Measurements from ENCODE around the gene ZNF778.

DNA sequence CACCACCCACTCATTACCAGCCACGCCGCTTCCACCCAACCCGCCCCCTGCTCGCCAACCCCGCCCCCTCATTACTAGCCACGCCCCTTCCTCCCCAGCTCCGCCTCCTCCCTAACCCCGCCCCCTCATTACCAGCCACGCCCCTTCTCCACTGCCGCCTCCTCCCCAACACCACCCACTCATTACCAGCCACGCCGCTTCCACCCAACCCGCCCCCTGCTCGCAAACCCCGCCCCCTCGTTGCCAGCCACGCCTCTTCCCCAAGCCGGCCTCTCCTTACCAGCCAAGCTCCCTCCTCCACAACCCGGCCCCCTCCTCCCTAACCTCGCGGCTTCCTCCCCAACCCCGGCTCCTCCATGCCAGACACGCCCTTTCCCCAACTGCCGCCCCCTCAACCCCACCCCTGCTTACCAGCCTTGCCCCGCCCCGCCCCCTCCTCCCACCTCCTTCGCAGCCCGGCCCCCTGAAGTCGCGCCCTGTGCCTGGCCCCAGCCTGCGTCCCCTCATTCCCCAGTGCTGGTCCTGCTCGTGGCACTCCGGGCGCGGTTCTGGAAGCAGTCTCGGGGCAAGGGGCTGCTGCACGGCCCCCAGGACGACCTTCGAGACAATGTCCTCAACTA, 24.4 kb upstream of the ZNF778 start:
- TF ChIP-seq YY1 (IDR thresholded peaks at IDR 0.05; ENCODE audit: low read depth, low read length) (no peak), ATF2 (IDR thresholded peaks at IDR 0.05; ENCODE audit: low read length) (no peak), CHD2 (IDR thresholded peaks at IDR 0.05; ENCODE audit: low read length) (no peak), EZH2 (IDR thresholded peaks at IDR 0.05; ENCODE audit: low read depth, low read length, severe bottlenecking) (no peak), CBX5 (IDR thresholded peaks at IDR 0.05; ENCODE audit: low read depth, low read length) (no peak), POLR2A (IDR thresholded peaks at IDR 0.05; ENCODE audit: control extremely low read depth in 1 of 2, low read depth in 2 of 2, low read length in 2 of 2) (no peak), BRCA1 (IDR thresholded peaks at IDR 0.05; ENCODE audit: low read depth, low read length) (no peak), GABPA (IDR thresholded peaks at IDR 0.05; ENCODE audit: borderline replicate concordance, insufficient read depth, low read length) (no peak), SRF (IDR thresholded peaks at IDR 0.05; ENCODE audit: low read depth, low read length) (no peak)
- TF ChIP-seq, protein P1, sequence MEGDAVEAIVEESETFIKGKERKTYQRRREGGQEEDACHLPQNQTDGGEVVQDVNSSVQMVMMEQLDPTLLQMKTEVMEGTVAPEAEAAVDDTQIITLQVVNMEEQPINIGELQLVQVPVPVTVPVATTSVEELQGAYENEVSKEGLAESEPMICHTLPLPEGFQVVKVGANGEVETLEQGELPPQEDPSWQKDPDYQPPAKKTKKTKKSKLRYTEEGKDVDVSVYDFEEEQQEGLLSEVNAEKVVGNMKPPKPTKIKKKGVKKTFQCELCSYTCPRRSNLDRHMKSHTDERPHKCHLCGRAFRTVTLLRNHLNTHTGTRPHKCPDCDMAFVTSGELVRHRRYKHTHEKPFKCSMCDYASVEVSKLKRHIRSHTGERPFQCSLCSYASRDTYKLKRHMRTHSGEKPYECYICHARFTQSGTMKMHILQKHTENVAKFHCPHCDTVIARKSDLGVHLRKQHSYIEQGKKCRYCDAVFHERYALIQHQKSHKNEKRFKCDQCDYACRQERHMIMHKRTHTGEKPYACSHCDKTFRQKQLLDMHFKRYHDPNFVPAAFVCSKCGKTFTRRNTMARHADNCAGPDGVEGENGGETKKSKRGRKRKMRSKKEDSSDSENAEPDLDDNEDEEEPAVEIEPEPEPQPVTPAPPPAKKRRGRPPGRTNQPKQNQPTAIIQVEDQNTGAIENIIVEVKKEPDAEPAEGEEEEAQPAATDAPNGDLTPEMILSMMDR (IDR thresholded peaks at IDR 0.05; ENCODE audit: control extremely low read depth in 1 of 3, insufficient read depth in 1 of 3, low read depth in 1 of 3, low read length in 3 of 3): no peak
- TF ChIP-seq, protein P2, sequence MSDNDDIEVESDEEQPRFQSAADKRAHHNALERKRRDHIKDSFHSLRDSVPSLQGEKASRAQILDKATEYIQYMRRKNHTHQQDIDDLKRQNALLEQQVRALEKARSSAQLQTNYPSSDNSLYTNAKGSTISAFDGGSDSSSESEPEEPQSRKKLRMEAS (IDR thresholded peaks at IDR 0.05): no peak
